Hepatocyte (in vitro differentiated cells): ENCODE results near the gene TMCO4. TPM values are rescaled to one million over a fixed set of nuclear protein-coding genes. Genes with fewer than 3 reads are reported as not detected.

Source experiments
- DNase-seq: peaks from one replicate; pipeline ENCODE4 v3.0.0-alpha.2; 2016; ENCODE audit warnings: low spot score
- H2AFZ ChIP-seq: fragments of 200-600 bp; sonication (generic); 2 replicates; pipeline ENCODE4 v1.6.0; 2016; ENCODE audit warnings: antibody characterized with exemption, mild to moderate bottlenecking
- H3K27ac ChIP-seq: fragments of 200-600 bp; sonication (generic); 2 replicates; pipeline ENCODE4 v1.5.1; 2016; ENCODE audit warnings: mild to moderate bottlenecking
- H3K27me3 ChIP-seq: fragments of 200-600 bp; sonication (generic); 2 replicates; pipeline ENCODE4 v1.6.1; 2016
- H3K36me3 ChIP-seq: fragments of 200-600 bp; sonication (generic); replicated peaks from 2 replicates; pipeline ENCODE4 v1.5.1; 2016; ENCODE audit warnings: low read depth; ENCODE audit not compliant: insufficient read depth
- H3K4me1 ChIP-seq: fragments of 200-600 bp; sonication (generic); 2 replicates; pipeline ENCODE4 v1.5.1; 2016; ENCODE audit warnings: mild to moderate bottlenecking, moderate library complexity; ENCODE audit not compliant: insufficient read depth
- H3K4me2 ChIP-seq: fragments of 200-600 bp; sonication (generic); 2 replicates; pipeline ENCODE4 v1.6.0; 2016
- H3K4me3 ChIP-seq: fragments of 200-600 bp; sonication (generic); 2 replicates; pipeline ENCODE4 v1.5.1; 2016; ENCODE audit warnings: mild to moderate bottlenecking
- H3K79me2 ChIP-seq: fragments of 200-600 bp; sonication (generic); 2 replicates; pipeline ENCODE4 v1.6.0; 2017; ENCODE audit warnings: mild to moderate bottlenecking
- H3K9me2 ChIP-seq: fragments of 200-600 bp; sonication (generic); replicated peaks from 2 replicates; pipeline ENCODE4 v1.6.0; 2017; ENCODE audit warnings: mild to moderate bottlenecking; ENCODE audit not compliant: insufficient read depth
- H3K9me3 ChIP-seq: fragments of 200-600 bp; sonication (generic); 2 replicates; pipeline ENCODE4 v1.5.1; 2016; ENCODE audit warnings: low read depth, mild to moderate bottlenecking
- H4K20me1 ChIP-seq: fragments of 200-600 bp; sonication (generic); 2 replicates; pipeline ENCODE4 v1.6.0; 2016; ENCODE audit warnings: mild to moderate bottlenecking; ENCODE audit not compliant: insufficient read depth, poor library complexity, severe bottlenecking
- EZH2 ChIP-seq: fragments of 200-600 bp; sonication (generic); IDR thresholded peaks from 2 replicates; pipeline ENCODE4 v1.6.1; 2016; ENCODE audit warnings: antibody characterized with exemption, mild to moderate bottlenecking, borderline replicate concordance
- EZH2phosphoT487 ChIP-seq: fragments of 200-600 bp; sonication (generic); IDR thresholded peaks from one replicate; pipeline ENCODE4 v1.6.1; 2018; ENCODE audit warnings: antibody characterized with exemption, mild to moderate bottlenecking, low read depth, moderate library complexity; ENCODE audit not compliant: unreplicated experiment, severe bottlenecking
- WGBS: methylation state at CpG from one replicate; pipeline ENCODE4 v1.1.6; 2016; ENCODE audit warnings: low lambda C conversion rate; ENCODE audit errors: missing lambda C conversion rate; 5-methylcytosine and 5-hydroxymethylcytosine counted together
- polyA plus RNA-seq: library from polyadenylated mRNA; unstranded; fragments of >200 nt; fragmentation: Nextera tagmentation; extraction: Ambion mirVana; gene quantifications from 2 replicates; pipeline ENCODE4 v1.2.1, GENCODE V29; 2016
- total RNA-seq: library from RNA; depleted of rRNA; stranded (reverse); fragments of >200 nt; gene quantifications from 2 replicates; pipeline ENCODE4 v1.2.3, GENCODE V29; 2014
- TF ChIP-seq, protein P1 (sequence below): fragments of 200-600 bp; sonication (generic); IDR thresholded peaks from 2 replicates; pipeline ENCODE4 v1.5.1; 2016; ENCODE audit warnings: antibody characterized with exemption, mild to moderate bottlenecking; ENCODE audit not compliant: poor library complexity

Gene TMCO4
- total and polyA plus RNA-seq, 2 experiments from 2014 or later: 8.7 to 13.0 TPM

DNA sequence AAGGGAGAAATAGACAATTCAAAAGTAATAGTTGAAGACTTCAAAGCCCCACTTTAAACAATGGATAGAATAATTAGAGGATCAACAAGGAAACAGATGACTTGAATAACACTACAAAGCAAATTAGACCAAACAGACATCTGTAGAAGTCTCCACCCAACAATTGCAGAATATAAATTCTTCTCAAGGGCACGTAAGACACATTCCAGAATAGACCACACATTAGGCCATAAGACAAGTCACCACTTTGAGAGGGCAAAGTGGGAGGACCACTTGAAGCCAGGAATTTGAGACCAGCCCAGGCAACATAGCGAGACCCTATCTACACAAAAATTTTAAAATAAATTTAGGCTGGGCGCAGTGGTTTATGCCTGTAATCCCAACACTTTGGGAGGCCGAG lies 35.9 kb upstream of the TMCO4 start:
- Histone ChIP-seq H3K27me3 (no peaks in the 10 kb centered on the region), H3K79me2 (no peaks in the 10 kb centered on the region), H4K20me1 (no peaks in the 10 kb centered on the region), H3K9me2 (no peaks in the 10 kb centered on the region), H3K4me2 (no peak overlapping the region), H3K4me3 (no peak overlapping the region), H3K36me3 (no peaks in the 10 kb centered on the region), H3K9me3 (no peaks in the 10 kb centered on the region), H3K4me1 (no peaks in the 10 kb centered on the region), H2AFZ (no peak overlapping the region), H3K27ac (no peak overlapping the region)
- 97% methylated on average over 4 of the region's 4 CpGs for WGBS
- DNase-seq: no peak
- TF ChIP-seq EZH2: no peak
- TF ChIP-seq, protein P1, sequence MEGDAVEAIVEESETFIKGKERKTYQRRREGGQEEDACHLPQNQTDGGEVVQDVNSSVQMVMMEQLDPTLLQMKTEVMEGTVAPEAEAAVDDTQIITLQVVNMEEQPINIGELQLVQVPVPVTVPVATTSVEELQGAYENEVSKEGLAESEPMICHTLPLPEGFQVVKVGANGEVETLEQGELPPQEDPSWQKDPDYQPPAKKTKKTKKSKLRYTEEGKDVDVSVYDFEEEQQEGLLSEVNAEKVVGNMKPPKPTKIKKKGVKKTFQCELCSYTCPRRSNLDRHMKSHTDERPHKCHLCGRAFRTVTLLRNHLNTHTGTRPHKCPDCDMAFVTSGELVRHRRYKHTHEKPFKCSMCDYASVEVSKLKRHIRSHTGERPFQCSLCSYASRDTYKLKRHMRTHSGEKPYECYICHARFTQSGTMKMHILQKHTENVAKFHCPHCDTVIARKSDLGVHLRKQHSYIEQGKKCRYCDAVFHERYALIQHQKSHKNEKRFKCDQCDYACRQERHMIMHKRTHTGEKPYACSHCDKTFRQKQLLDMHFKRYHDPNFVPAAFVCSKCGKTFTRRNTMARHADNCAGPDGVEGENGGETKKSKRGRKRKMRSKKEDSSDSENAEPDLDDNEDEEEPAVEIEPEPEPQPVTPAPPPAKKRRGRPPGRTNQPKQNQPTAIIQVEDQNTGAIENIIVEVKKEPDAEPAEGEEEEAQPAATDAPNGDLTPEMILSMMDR: no peak
- TF ChIP-seq EZH2phosphoT487: no peak

DNA sequence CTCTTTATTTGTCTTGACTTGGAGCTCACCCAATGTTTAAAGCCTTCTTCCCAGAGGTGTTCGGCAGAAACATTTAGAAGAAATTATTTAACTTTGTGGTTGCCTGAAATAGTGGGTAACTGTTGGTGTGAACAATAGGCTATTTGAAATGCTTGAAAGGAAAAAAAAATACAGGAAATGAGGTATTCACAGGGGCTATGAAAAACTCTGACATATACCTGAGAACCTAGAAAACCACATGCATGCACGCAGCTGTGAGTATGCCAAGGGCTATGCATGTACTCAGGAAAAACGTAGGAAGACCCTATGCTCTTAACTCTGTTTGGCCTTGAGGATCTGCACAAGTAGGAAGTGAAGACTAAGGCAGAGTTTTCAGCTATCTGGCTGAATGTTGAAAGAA lies 31.7 kb upstream of the TMCO4 start:
- no peak for DNase-seq
- Histone ChIP-seq H3K4me2 (no peak overlapping the region), H3K4me1 (no peaks in the 10 kb centered on the region), H3K9me2 (no peaks in the 10 kb centered on the region), H3K27ac (no peak overlapping the region), H3K27me3 (no peaks in the 10 kb centered on the region), H3K9me3 (no peaks in the 10 kb centered on the region), H2AFZ (no peak overlapping the region), H3K79me2 (no peaks in the 10 kb centered on the region), H4K20me1 (no peaks in the 10 kb centered on the region), H3K36me3 (no peaks in the 10 kb centered on the region), H3K4me3 (no peak overlapping the region)
- TF ChIP-seq, protein P1: no peak
- TF ChIP-seq EZH2phosphoT487 (no peak), EZH2 (no peak)
- WGBS: 87% methylated on average over 3 of the region's 3 CpGs

DNA sequence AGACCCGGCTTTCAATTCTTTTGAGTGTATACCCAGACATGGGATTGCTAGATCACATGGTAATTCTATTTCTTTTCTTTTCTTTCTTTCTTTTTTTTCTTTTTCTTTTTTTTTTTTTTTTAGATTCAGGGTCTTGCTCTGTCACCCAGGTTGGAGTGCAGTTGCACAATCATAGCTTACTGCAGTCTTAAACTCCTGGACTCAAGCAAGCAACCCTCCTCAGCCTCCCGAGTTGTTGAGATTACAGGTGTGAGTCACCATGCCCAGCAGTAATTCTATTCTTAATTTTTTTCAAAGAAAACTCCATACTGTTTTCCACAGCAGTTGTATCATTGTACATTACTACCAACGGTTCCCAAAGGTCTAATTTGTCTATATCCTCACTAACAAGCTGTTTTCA lies 28.8 kb upstream of the TMCO4 start:
- Histone ChIP-seq H3K79me2 (no peaks in the 10 kb centered on the region), H3K4me1 (no peaks in the 10 kb centered on the region), H3K27me3 (no peaks in the 10 kb centered on the region), H3K9me2 (no peaks in the 10 kb centered on the region), H4K20me1 (no peaks in the 10 kb centered on the region), H3K4me3 (no peak overlapping the region), H3K4me2 (no peak overlapping the region), H3K9me3 (no peaks in the 10 kb centered on the region), H3K27ac (no peak overlapping the region), H2AFZ (no peak overlapping the region), H3K36me3 (no peaks in the 10 kb centered on the region)
- TF ChIP-seq, protein P1: no peak
- TF ChIP-seq EZH2 (no peak), EZH2phosphoT487 (no peak)
- WGBS: 75% methylated on average over 3 of the region's 3 CpGs
- peak; percentile 27 for DNase-seq

- Histone ChIP-seq H3K27ac (no peak overlapping the region), H3K4me2 (no peak overlapping the region), H3K27me3 (no peaks in the 10 kb centered on the region), H3K9me2 (no peaks in the 10 kb centered on the region), H3K9me3 (no peaks in the 10 kb centered on the region), H3K36me3 (no peaks in the 10 kb centered on the region), H2AFZ (no peak overlapping the region), H3K4me1 (no peaks in the 10 kb centered on the region), H4K20me1 (no peaks in the 10 kb centered on the region), H3K4me3 (no peak overlapping the region), H3K79me2 (no peaks in the 10 kb centered on the region)
- TF ChIP-seq, protein P1: no peak
- TF ChIP-seq EZH2phosphoT487: no peak
- TF ChIP-seq EZH2: no peak
- DNase-seq: peak; percentile 37
- WGBS: 31% methylated on average over 6 of the region's 6 CpGs
Measured at GRCh38 chr1:19825298-19825697, 25.6 kb upstream of the TMCO4 start.
